Hematopoietic multipotent progenitor cell treated with erythropoietin and hydrocortisone succinate and interleukin-3 and kit ligand, for 15 days (in vitro differentiated cells): ENCODE results near the gene TMC5.

Experiments
- DNase-seq: peaks from one replicate; pipeline ENCODE4 v3.0.0-alpha.2; 2015; ENCODE audit warnings: low spot score

TMC5 gene

DNA sequence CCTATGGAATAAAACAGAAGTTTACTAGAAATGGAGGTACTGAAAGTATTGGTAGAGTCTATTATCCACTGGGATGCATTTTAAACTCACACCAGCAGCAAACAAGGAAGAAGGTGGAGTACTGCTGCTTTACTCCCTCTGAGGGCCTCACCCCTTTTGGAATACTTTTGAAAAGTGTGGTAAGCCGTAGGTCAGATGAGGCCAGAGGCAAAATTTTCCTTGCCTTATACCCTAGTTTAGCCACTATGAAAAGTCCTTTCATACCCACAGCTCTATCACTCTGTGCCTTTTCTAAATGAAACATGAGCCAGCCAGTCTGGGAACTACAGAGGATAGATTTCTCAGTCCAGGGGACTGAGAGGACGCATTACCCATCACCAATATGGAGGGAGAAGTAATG lies 90.2 kb downstream of the TMC5 start:
- no peak for DNase-seq

DNA sequence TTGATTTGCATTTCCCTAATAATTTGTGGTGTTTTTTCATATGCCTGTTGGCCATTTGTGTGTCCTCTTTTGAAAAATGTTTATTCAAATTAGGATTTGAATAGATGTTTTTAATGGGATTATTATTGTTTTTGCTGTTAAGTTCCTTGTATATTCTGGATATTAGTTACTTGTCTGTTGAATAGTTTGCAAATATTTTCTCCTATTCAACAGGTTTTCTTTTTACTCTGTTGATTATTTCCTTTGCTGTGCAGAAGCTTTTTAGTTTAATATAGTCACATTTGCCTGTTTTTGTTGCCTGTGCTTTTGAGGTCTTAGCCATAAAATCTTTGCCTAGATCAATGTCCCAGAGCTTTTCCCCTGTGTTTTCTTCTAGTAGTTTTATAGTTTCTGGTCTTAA lies 94.6 kb downstream of the TMC5 start:
- no peak for DNase-seq

DNA sequence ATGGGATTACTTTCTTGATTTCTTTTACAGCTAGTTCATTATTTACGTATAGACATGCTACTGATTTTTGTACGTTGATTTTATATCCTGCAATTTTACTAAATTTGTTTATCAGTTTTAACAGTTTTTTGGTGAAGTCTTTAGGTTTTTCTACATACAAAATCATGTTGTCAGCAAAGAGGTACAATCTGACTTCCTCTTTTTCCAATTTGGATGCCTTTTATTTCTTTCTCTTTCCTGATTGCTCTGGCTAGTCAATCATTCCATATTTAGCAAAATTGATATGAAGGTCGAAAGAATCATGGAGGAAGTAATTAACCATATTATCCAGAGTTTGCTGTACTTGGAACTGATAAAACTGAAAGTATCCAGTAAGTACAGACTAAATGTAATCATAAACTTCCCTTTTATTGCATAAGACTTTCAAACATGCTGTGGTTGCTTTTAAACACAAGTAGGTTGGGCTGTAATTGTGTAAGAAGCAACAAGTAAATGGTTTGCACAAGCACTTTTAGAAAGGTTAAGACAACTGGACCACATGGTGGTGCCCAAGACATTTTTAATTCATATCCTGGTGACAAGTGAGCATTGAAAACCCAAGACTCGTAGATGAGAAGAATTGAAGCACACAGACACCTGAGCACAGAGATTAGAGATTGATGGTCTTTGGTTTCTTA lies 95.8 kb downstream of the TMC5 start:
- DNase-seq = no peak

DNA sequence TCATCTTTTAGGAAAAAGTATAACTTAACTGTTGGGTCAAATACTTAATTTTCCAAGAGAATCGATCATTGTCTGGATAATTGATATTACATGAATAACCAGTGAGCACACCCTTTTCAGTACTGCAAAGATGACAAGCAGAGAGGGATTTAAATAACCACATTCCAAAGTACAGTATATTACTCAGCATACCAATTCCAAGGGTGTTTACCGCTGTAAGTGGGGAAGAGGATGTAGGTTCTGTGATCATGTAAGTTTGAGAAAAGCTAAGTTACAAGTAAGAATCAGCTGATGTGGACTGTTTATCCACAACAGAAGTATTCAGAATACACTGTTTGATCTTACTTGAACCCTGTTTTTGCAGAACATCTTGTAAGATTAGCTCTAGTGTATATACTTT lies 98.1 kb downstream of the TMC5 start:
- no peak for DNase-seq

DNA sequence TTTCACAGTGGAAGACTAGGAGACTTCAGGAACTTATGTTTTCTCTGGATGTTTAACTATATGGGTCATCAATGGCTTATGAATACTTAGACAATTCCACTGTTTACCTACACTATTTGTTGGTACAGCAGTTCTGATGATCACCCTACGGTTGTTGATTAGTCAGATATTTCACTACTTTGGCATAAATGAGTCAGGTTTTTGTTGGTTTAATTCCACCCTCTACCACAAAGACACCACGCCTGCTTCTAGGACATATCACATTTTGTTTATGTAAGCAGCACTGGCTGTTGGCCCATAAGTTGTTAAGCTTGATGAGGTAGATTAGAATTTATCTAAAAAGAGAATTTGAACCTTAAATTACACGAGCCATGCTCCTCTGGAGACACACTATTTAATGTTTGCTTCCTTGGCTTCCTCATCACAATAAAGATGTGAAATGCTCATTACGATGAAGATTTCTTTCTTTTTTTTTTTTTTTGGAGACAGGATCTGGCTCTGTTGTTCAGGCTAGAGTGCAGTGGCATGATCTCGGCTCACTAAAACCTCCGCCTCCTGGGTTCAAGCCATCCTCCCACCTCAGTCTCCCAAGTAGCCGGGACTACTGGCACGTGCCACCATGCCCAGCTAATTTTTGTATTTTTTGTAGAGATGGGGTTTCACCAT lies 99.9 kb downstream of the TMC5 start:
- DNase-seq = peak; percentile 75

DNA sequence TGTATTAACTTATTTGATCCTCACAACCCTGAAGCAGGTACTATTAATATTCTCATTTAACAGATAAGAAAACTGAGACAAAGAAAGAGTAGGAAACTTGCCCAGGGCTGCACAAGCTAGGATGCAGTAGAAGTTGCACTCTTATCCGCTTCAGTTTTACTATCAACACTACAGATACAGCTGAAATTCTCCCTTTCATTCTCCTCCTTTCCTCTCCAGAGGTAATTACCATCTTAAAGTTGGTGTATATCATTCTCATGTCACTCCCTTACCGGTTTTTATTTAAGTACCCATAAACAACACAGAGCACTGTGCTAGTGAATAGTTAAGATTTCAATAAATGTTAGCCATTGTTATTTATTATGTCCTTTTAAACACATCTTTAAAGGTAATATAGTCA lies 100.7 kb downstream of the TMC5 start:
- DNase-seq = no peak

DNA sequence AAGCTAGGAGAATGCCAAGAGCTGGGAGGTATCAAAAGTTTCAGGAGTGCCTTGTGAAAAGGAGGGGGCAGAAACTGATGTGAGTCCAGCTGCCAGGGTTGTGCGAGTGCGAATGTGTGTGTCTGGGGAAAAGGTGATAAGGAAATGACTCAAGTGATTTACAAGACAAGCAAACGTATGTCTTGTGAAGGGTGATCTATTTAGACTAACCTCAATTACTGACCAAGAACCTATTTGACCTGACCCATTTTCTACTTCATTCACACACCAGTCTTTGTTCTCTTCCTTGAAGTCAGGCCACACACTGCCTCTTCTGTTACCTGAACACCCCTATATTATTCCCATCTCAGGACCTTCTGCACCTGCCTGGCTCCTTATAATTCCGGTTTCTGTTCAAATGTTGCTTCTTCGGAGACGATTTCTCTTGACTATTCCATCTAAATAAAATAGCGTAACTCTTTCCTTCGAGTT lies 103.2 kb downstream of the TMC5 start:
- DNase-seq = peak; percentile 90

DNA sequence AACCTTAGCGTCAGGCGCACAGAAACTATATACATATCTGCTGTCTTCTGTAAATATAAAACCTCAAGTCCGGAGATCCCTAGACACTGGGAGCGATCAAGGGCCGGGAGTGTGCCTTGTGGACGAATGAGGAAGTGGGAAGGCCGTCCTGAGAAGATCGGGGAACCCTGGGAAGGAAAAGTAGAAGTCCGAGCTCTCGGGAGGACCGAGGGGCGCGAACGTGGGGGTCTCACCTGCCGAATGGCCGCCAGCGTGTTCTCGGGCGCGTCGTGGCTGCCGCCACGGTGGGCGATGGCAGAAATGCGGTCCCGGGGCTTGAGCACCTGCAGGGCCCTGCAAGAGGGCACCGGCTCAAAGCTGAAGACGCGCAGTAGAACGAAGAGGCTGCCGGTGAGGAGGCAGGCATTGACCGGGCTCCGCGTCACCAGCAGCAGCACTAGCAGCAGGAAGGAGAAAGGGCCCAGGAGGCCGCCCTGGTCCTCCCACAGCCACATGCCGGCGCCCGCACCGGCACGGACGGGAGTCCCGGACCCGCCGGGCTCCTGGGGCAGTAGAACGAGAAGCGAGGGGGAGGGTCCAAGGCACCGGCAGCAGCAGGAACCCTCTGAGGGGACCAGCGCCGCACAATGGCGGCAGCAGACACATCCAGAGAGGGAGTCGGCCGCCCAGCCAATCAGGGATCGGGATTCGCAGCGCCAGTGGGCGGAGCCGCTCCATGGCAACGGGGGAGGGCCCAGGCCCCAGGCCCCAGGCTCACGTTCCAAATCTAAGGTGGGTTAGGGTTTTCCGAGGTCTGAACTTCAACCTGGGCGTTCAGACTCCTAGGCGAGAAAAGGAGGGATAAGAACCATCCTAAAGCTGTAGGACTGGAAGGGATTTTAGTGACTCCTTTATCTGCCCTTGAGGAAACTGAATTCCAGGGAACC lies 104.1 kb downstream of the TMC5 start, which contains the start of gene GDE1:
Gene GDE1, minus strand, starts transcription at position 628 of the 926 bp plus-strand sequence. Its CDS starts 134 bp downstream, at position 494.
- DNase-seq = peak; percentile 92

DNA sequence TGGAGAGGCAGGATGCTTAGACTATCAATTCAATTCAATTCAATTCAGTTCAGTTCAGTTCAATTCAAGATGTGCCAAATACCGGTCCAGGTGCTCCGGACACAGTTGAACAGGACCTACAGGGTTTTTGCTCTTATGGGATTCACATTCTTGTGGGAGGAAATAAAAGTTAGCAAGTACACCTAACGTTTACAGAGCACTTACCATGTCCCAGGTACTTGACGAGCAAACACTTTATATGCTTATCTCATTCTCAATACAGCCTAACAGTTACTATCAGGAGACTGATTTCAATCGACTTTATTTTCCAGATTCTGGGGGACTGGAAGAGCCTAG lies 104.7 kb downstream of the TMC5 start:
- no peak for DNase-seq

DNA sequence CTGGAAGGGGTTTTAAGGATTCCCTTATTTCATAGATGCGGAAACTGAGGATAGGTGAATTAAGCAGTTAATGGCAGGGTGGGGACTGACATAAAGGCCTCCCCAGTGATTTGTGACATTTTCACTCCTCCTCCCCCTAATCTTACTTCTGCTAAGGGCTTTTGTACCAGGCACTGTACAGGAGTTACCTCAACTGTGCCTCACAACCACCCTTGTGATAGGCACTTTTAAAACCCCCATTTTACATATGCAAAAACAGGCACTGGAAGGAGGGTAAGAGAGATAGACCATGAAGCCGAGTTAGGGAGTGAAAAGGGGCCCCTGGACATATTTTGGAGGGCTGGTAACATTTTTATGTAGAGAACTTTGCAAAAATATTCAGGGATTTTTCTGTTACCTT lies 105.1 kb downstream of the TMC5 start:
- DNase-seq = no peak

DNA sequence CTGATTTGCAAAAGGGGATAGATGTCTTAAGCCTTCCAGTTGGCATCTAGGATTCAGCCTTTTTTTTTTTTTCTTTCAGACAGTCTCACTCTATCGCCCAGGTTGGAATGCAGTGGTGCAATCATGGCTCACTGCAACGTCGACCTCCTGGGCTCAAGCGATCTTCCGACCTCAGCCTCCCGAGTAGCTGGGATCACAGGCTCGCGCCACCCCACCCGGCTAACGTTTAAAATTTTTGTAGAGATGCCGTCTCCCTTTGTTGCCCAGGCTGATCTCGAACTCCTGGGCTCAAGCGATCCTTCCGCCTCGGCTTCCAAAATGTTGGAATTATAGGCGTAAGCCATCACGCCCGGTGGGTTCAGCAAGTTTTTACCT lies 105.5 kb downstream of the TMC5 start:
- DNase-seq = no peak

DNA sequence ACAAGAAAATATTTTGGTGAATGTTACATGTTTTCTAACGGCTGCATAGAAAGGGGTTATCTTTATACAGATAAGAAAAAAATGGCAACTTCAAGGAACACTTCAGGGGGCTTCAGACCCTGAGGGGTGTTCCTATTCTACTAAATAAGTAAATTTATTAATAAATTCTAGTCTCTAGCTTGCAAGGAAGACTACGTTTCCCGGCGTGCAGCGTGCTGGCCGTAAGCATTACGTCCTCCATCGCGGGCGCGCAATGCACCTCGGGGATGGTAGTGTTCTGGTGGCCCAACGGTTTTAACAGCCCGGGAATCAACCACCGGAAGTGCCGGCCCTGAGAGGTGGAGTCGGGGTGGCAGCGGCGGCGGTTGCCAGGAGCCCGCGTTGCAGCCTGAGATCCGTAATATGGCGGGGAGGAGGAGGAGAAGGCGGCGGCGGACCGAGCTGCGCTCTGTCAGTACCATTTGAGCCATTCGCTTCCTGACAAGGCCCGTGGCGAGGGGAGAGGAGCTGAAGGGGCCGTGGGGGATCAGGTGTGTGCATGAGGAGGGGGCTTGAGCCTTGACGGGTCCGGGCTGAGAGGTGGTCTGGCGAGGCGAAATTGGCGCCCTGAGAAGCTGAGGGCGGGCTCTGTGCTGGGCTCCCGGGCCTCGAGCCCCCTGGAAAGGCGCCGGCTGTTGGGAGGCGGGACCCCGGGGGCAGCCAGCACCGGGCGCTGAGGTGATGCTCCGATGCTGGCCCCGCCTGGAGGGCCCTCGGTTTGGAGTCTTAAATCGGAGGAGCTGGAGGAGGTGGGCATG lies 106.1 kb downstream of the TMC5 start, which contains the start of gene CCP110:
Gene CCP110, plus strand, starts transcription at position 384 of the 797 bp plus-strand sequence. CDS start 3,940 bp downstream, outside the sequence.
- peak; percentile 96 for DNase-seq

DNA sequence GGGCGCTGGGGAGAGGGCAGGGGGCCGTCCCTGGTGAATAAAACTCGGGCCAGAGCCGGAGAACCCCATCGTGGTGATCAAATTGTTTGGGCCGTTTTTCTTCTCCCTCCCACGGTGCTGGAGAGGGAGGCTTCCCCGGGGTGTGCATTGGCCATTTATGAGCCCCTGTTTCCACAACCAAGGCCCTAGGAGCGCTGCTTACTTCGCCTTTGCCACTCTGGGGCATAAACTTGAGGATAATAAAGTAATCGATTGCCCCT lies 106.6 kb downstream of the TMC5 start:
- DNase-seq = no peak

DNA sequence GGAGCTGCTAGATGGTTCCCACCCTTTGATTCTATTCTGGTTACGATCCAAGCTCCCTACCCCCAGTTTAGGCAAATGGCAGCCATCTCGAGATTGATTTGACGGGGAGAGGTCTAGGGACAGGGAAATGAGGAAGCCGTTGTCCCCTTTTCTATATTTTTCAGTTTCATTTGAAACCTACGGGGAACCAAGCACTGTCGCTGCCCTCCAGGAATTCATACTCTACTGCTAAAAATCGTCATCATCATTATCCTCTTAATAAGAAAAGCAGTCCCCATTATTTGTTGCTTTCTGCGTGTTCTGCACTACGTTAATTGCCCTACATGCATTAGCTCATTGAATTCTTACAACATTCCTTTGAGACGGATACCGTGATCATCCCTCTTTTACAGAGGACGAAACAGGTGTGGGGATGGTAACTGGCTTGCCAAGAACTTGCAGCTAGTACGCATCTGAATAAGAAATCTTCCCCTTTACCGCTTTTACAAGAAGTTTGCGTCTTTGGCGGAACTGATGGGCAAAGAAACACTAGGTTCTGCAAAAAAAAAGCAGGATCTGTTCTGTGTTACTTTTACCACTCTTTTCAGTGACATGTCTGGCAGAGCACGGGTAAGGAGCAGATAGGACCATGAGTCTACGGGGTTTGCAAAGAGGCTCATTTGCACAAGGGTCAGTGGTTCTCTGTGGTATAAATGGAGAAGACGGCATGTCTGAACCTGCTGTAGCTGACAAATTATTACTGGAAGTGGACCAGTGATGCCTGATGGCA lies 107.1 kb downstream of the TMC5 start:
- DNase-seq = no peak

DNA sequence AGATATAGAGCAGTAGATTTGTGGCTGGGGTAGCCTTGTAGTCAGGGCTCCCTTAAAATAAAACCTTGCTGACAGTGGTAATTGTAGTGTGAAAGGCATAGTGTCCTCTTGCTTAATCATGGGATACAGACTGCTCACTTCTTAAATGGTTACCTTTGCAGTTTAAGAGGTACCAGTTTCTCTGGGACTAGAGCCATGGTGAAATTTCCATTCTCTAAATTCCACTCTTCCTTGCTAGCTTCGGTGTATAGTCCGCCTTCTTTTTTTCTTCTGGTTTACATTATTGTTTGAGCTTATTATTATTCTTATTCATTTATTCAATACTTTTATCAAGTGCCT lies 107.7 kb downstream of the TMC5 start:
- DNase-seq = no peak

DNA sequence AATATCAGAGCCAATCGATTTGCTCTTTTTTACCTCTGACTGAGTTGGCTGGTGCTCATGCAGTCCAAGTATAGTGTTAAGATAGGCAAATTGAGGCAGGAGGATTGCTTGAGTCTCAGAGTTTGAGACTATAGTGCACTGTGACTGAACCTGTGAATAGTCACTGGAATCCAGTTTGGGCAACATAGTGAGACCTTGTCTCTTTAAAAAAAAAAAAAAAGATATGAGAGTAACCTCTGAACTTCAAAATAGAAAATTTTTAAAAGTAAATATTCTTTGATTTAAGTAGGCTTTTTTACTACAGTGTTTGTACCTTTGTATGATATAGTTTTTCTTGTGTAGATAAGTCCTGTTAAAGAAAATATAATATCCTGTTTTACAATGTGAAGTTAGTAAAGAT lies 109.5 kb downstream of the TMC5 start:
- no peak for DNase-seq

DNA sequence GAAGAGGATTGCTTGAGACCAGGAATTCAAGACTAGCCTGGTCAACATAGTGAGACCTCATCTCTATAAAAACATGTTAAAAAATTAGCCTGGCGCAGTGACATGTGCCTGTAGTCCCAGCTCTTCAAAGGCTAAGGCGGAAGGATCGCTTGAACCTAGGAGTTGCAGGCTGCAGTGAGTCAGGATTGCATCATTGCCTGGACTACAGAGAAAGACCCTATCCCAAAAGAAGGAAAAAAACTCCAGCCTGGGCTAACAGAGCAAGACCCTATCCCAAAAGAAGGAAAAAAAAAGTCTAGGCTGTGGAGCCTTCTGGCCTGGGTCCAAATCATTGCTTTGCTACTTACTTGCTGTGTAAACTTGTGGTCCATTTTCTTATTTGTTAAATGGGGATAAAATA lies 111.0 kb downstream of the TMC5 start:
- DNase-seq = no peak

DNA sequence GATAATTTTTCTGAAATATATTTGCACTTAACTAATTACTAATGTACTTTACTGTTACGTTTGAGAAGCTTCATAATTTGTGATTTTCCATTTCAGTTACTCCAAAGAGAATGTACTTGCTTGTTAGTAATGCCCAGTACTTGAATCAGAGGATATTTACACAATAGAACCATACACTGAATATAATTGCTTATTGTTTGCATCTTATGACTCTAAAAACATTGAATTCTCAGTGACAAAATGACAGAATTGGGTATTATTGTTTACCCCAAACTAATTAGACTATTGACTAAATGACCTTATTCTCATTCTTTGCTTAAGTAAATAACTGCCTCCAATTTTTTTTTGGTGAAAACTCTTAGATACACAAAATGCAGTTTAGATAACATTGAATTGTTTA lies 114.9 kb downstream of the TMC5 start:
- no peak for DNase-seq

DNA sequence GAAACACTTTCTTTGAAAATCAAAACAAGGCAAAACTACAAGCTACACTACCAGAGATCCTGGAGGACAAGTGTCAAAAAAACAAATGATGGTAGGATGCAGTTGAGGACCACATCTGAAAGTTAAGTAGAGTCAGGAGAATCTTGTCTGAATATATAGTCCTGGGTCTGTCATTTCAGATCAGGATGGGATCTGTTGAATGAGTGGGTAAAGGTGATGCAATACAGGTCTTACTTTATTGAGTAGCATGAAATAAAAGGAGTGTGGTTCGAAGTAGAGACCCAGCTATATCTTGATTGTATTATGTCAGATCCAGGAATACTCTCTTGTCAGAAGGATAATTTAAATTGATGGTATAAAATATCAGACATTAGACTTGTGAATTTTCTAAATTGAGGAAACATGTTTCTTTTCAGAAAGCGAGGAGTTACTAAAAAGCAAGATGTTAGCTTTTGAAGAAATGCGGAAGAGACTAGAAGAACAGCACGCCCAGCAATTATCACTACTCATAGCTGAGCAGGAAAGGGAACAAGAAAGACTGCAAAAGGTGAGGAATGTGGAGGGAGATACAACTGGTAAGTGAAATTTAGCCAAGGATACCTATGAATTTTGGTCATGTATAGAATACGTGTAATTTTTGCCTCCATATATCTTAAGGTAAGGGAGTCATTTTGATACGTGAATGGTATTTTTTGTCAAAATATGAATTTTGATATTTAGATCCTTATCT lies 122.7 kb downstream of the TMC5 start:
- DNase-seq = no peak

DNA sequence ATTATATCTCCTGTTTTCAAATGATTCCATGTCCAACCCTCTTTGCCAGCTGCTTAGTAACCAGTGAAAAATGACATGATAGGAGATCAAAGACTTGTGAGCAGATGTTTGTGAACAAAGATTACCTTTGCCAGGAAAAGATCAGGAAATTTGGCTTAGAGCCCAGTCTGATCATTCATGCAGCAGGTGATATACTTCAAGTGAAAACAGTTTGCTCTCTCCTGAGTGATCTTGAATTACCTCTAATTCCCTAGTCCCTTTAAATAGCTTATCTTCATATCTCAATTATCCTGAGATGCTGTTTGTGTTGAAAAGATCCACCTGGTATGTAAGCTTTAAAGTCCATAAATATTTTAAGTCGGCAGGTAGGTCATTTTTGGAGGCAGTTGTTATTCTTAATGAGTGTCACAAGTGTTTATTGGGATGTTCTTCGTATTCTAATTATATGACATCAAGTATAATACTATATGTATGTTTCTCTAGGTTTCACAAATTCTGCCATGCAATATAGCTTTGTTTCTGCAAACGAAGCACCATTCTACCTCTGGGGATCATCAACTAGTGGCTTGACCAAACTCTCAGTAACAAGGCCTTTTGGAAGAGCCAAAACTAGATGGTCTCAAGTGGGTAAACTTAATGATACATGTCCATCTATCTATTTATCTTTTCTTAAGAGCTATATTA lies 124.6 kb downstream of the TMC5 start:
- no peak for DNase-seq
